Transverse colon (tissue), 3 donors: ENCODE data around the gene OSCP1.
"Not testable (repeated sequence)": the region's sequence is repeated elsewhere in the genome, so short reads cannot be mapped to it uniquely, and the experiment has no call there.

Source experiments
- CTCF ChIP-seq, 5 experiments: fragments of 200-600 bp in 3 of 5; fragments of 450-650 bp in 2 of 5; sonication (generic) in 3 of 5; IDR thresholded peaks; 1 replicate in 2 of 5; 2 replicates in 3 of 5; pipeline ENCODE4 v1.5.1; 2016 to 2017; ENCODE audit warnings: antibody characterized with exemption in 5 of 5, inconsistent platforms in 3 of 5, mild to moderate bottlenecking in 2 of 5, moderate library complexity in 1 of 5
- POLR2A ChIP-seq: fragments of 450-650 bp; IDR thresholded peaks from one replicate; pipeline ENCODE4 v1.6.1; 2016; ENCODE audit warnings: antibody characterized with exemption, mild to moderate bottlenecking, moderate library complexity

- TF ChIP-seq POLR2A; CTCF (IDR thresholded peaks at IDR 0.05): not testable (repeated sequence)
Observed at GRCh38 chr1:36487336-36487725, 37.1 kb upstream of the OSCP1 start.
